HCT116 (cell line): ENCODE data around the gene RPH3AL.

Experiments
- ELF1 ChIP-seq: IDR thresholded peaks from 2 replicates; pipeline ENCODE4 v1.6.1; 2012; ENCODE audit warnings: low read depth, borderline replicate concordance
- FOSL1 ChIP-seq: IDR thresholded peaks from 2 replicates; pipeline ENCODE4 v1.6.1; 2012; ENCODE audit warnings: low read depth
- POLR2A ChIP-seq: IDR thresholded peaks from 2 replicates; pipeline ENCODE4 v1.7.0; 2011; ENCODE audit warnings: borderline replicate concordance; ENCODE audit not compliant: insufficient read depth, insufficient read length; ENCODE audit errors: extremely low read depth
- RAD21 ChIP-seq: IDR thresholded peaks from 2 replicates; pipeline ENCODE4 v1.6.1; 2012; ENCODE audit warnings: low read depth, mild to moderate bottlenecking
- ZNF274 ChIP-seq: fragments of 200-500 bp; sonication (Bioruptor generic); IDR thresholded peaks from 2 replicates; pipeline ENCODE4 v1.6.1; 2014; ENCODE audit warnings: mild to moderate bottlenecking, low read depth, low read length, inconsistent platforms
- TF ChIP-seq, protein P1 (sequence below), 3 experiments: fragments of 200-600 bp in 1 of 3; sonication (generic) in 1 of 3; IDR thresholded peaks in 2 of 3; conservative IDR thresholded peaks in 1 of 3; 2 replicates each; pipeline ENCODE4 v1.5.1; 2012 to 2017; ENCODE audit warnings: low read depth in 2 of 3, low read length in 2 of 3, antibody characterized with exemption in 1 of 3, borderline replicate concordance in 1 of 3, control low read depth in 1 of 3, mild to moderate bottlenecking in 1 of 3, mixed read lengths in 1 of 3, mixed run types in 1 of 3, moderate library complexity in 1 of 3; ENCODE audit not compliant: insufficient read depth in 1 of 3
- TF ChIP-seq, protein P2 (sequence below): IDR thresholded peaks from 2 replicates; pipeline ENCODE4 v1.6.1; 2012; ENCODE audit warnings: low read depth

DNA sequence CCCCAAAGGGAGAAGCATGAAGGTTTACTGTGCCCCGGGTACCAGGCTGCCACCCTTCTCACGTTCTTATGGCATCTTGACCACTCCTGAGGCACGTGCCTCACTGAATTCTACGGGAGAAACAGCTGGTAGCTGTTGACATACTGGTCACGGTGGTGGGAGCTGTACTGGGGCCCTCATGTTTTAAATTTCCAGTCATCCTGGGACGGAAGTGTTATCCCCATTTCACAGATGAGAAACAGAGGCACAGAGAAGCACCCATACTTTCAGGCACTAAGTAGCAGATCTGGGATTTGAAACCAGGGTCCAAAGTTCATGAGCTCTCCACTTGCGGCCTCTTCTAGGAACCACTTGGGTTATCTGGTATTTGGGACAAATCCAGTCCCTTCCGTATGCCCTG is 144.8 kb downstream of the RPH3AL start:
- TF ChIP-seq, protein P1, sequence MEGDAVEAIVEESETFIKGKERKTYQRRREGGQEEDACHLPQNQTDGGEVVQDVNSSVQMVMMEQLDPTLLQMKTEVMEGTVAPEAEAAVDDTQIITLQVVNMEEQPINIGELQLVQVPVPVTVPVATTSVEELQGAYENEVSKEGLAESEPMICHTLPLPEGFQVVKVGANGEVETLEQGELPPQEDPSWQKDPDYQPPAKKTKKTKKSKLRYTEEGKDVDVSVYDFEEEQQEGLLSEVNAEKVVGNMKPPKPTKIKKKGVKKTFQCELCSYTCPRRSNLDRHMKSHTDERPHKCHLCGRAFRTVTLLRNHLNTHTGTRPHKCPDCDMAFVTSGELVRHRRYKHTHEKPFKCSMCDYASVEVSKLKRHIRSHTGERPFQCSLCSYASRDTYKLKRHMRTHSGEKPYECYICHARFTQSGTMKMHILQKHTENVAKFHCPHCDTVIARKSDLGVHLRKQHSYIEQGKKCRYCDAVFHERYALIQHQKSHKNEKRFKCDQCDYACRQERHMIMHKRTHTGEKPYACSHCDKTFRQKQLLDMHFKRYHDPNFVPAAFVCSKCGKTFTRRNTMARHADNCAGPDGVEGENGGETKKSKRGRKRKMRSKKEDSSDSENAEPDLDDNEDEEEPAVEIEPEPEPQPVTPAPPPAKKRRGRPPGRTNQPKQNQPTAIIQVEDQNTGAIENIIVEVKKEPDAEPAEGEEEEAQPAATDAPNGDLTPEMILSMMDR (IDR thresholded peaks at IDR 0.05 in 2 of 3, conservative IDR thresholded peaks at IDR 0.05 in 1 of 3; ENCODE audit: borderline replicate concordance in 1 of 3, insufficient read depth in 1 of 3, low read depth in 2 of 3, low read length in 2 of 3), result no peak
- TF ChIP-seq ZNF274, result no peak
- TF ChIP-seq ELF1, result no peak
- TF ChIP-seq, protein P2, sequence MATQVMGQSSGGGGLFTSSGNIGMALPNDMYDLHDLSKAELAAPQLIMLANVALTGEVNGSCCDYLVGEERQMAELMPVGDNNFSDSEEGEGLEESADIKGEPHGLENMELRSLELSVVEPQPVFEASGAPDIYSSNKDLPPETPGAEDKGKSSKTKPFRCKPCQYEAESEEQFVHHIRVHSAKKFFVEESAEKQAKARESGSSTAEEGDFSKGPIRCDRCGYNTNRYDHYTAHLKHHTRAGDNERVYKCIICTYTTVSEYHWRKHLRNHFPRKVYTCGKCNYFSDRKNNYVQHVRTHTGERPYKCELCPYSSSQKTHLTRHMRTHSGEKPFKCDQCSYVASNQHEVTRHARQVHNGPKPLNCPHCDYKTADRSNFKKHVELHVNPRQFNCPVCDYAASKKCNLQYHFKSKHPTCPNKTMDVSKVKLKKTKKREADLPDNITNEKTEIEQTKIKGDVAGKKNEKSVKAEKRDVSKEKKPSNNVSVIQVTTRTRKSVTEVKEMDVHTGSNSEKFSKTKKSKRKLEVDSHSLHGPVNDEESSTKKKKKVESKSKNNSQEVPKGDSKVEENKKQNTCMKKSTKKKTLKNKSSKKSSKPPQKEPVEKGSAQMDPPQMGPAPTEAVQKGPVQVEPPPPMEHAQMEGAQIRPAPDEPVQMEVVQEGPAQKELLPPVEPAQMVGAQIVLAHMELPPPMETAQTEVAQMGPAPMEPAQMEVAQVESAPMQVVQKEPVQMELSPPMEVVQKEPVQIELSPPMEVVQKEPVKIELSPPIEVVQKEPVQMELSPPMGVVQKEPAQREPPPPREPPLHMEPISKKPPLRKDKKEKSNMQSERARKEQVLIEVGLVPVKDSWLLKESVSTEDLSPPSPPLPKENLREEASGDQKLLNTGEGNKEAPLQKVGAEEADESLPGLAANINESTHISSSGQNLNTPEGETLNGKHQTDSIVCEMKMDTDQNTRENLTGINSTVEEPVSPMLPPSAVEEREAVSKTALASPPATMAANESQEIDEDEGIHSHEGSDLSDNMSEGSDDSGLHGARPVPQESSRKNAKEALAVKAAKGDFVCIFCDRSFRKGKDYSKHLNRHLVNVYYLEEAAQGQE, result no peak
- no peak for TF ChIP-seq POLR2A
- no peak for TF ChIP-seq RAD21
- no peak for TF ChIP-seq FOSL1
